ENCODE measurements around the gene SLIT3. TPM values are rescaled to one million over a fixed set of nuclear protein-coding genes. Genes with fewer than 3 reads are reported as not detected.

Gene SLIT3
- total and polyA plus RNA-seq, 9 of the 15 experiments (the other 6 are each of a cell fraction or from before 2014, with no cell fraction given), result 0.01 to 0.04 TPM; not detected in 7

DNA sequence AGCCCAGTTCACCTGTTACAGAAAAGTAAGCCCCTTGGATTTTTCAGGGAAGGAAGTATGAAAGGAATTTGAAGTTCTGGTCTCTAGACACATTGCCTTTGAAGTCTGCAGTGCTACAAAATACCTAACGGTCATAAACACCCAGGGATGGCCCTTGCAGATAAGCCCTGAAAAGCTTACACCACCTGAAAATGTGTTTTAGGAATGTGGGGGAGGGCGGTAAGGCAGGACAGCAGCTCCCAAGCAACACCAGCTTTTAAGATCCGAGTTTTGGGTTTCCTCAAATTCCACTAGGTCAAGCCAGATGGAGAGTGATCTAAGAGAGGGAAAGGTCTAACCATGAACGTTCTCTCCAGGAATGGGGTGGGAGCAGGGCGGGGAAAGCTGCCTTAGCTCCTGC lies 607.6 kb downstream of the SLIT3 start:
- no peaks in the 10 kb centered on the region for H3K36me3 ChIP-seq (ENCODE audit: control insufficient read depth, insufficient read depth, low read length)
- in situ Hi-C loops (cut with MboI), result loop anchor here (10.0 kb wide), 1 partner anchor 602 kb away; no protein-coding TSS in a partner anchor
- TF ChIP-seq, protein P1, sequence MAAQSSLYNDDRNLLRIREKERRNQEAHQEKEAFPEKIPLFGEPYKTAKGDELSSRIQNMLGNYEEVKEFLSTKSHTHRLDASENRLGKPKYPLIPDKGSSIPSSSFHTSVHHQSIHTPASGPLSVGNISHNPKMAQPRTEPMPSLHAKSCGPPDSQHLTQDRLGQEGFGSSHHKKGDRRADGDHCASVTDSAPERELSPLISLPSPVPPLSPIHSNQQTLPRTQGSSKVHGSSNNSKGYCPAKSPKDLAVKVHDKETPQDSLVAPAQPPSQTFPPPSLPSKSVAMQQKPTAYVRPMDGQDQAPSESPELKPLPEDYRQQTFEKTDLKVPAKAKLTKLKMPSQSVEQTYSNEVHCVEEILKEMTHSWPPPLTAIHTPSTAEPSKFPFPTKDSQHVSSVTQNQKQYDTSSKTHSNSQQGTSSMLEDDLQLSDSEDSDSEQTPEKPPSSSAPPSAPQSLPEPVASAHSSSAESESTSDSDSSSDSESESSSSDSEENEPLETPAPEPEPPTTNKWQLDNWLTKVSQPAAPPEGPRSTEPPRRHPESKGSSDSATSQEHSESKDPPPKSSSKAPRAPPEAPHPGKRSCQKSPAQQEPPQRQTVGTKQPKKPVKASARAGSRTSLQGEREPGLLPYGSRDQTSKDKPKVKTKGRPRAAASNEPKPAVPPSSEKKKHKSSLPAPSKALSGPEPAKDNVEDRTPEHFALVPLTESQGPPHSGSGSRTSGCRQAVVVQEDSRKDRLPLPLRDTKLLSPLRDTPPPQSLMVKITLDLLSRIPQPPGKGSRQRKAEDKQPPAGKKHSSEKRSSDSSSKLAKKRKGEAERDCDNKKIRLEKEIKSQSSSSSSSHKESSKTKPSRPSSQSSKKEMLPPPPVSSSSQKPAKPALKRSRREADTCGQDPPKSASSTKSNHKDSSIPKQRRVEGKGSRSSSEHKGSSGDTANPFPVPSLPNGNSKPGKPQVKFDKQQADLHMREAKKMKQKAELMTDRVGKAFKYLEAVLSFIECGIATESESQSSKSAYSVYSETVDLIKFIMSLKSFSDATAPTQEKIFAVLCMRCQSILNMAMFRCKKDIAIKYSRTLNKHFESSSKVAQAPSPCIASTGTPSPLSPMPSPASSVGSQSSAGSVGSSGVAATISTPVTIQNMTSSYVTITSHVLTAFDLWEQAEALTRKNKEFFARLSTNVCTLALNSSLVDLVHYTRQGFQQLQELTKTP (IDR thresholded peaks at IDR 0.05; ENCODE audit: low read depth in 1 of 2, partially characterized antibody in 2 of 2), result no peak
- peak; percentile 42; the same call in 1 of the 2 replicates for TF ChIP-seq CTBP1 (IDR thresholded peaks at IDR 0.05; ENCODE audit: borderline replicate concordance)
- TF ChIP-seq, protein P2, sequence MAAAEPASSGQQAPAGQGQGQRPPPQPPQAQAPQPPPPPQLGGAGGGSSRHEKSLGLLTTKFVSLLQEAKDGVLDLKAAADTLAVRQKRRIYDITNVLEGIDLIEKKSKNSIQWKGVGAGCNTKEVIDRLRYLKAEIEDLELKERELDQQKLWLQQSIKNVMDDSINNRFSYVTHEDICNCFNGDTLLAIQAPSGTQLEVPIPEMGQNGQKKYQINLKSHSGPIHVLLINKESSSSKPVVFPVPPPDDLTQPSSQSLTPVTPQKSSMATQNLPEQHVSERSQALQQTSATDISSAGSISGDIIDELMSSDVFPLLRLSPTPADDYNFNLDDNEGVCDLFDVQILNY (CRISPR knock-in tag; IDR thresholded peaks at IDR 0.05), result no peak
- no peak for TF ChIP-seq HLTF (IDR thresholded peaks at IDR 0.05)
- TF ChIP-seq, protein P3, sequence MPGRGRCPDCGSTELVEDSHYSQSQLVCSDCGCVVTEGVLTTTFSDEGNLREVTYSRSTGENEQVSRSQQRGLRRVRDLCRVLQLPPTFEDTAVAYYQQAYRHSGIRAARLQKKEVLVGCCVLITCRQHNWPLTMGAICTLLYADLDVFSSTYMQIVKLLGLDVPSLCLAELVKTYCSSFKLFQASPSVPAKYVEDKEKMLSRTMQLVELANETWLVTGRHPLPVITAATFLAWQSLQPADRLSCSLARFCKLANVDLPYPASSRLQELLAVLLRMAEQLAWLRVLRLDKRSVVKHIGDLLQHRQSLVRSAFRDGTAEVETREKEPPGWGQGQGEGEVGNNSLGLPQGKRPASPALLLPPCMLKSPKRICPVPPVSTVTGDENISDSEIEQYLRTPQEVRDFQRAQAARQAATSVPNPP (IDR thresholded peaks at IDR 0.05; ENCODE audit: borderline replicate concordance, insufficient read depth, insufficient read length), result no peak
- no peak for TF ChIP-seq MCM3 (IDR thresholded peaks at IDR 0.05)
- TF ChIP-seq, protein P4, sequence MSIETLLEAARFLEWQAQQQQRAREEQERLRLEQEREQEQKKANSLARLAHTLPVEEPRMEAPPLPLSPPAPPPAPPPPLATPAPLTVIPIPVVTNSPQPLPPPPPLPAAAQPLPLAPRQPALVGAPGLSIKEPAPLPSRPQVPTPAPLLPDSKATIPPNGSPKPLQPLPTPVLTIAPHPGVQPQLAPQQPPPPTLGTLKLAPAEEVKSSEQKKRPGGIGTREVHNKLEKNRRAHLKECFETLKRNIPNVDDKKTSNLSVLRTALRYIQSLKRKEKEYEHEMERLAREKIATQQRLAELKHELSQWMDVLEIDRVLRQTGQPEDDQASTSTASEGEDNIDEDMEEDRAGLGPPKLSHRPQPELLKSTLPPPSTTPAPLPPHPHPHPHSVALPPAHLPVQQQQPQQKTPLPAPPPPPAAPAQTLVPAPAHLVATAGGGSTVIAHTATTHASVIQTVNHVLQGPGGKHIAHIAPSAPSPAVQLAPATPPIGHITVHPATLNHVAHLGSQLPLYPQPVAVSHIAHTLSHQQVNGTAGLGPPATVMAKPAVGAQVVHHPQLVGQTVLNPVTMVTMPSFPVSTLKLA (conservative IDR thresholded peaks at IDR 0.05), result no peak
- no peak for TF ChIP-seq ZNF384 (IDR thresholded peaks at IDR 0.05; ENCODE audit: low read depth, low read length)
- TF ChIP-seq ZNF445 (CRISPR knock-in tag; IDR thresholded peaks at IDR 0.05; ENCODE audit: low read depth), result no peak
- peak; percentile 34; the same call in 1 of the 2 replicates for TF ChIP-seq STAT5A (IDR thresholded peaks at IDR 0.05; ENCODE audit: borderline replicate concordance, low read length)

More for the DNA sequence above, 607.6 kb downstream of the SLIT3 start:
- BruUV-seq (replicated peaks), result no TSS peak
- H3K9me1 ChIP-seq (ENCODE audit: control insufficient read depth, insufficient read depth, low read length), result no peaks in the 10 kb centered on the region
- ChIA-PET CTCF (ENCODE audit: low intra/inter-chr PET ratio) (no interaction called here), POLR2A (interaction anchor here (0.6 to 1.0 kb wide), 3 partner anchors 11 to 585 kb away, joined by 3 to 4 read pairs (median 3); no protein-coding TSS in a partner anchor)
- ATAC-seq, result peak; percentile 84
- H3K4me1 ChIP-seq (replicated peaks in 1 of 2; ENCODE audit: control insufficient read depth in 2 of 2, insufficient read depth in 2 of 2, low read length in 2 of 2), result peaks cover 6 to 11% of the 10 kb centered on the region in 2 experiments; a peak in 4 of 5 replicates
- peak; percentile 56 to 61 (median 60) for DNase-seq (ENCODE audit: extremely low read depth in 1 of 4, low spot score in 3 of 4)
- H3K4me3 ChIP-seq, result no peak overlapping the region
- H3K79me2 ChIP-seq (ENCODE audit: control insufficient read depth, insufficient read depth, low read length), result no peaks in the 10 kb centered on the region
- peaks cover 4 to 11% of the 10 kb centered on the region in 2 experiments; a peak in 4 of 5 replicates for H3K27me3 ChIP-seq (ENCODE audit: control insufficient read depth in 2 of 2, insufficient read depth in 2 of 2, low read length in 2 of 2)
- 0% methylated on average over 4 of the region's 5 CpGs for WGBS (ENCODE audit: insufficient coverage, low coverage, missing lambda C conversion rate)
- H3K9me3 ChIP-seq (replicated peaks; ENCODE audit: control insufficient read depth, insufficient read depth, low read depth, low read length), result no peaks in the 10 kb centered on the region
- intact Hi-C loops (cut with micrococcal nuclease), result no loop called here
- no peaks in the 10 kb centered on the region for H4K20me1 ChIP-seq (replicated peaks; ENCODE audit: control insufficient read depth, insufficient read depth, low read length)
- peak overlapping the region; percentile 54 for H3K4me2 ChIP-seq (ENCODE audit: insufficient read depth, low read length)
- peak; percentile 90 for FAIRE-seq
- no peak overlapping the region for H3K9ac ChIP-seq (ENCODE audit: insufficient read depth in 1 of 2, low read depth in 2 of 2, low read length in 2 of 2)
- no peak overlapping the region; the same call in 2 of the 3 replicates for H3K27ac ChIP-seq (ENCODE audit: extremely low read depth, low read depth, low read length)
- H2AFZ ChIP-seq (ENCODE audit: low read depth, low read length), result peak overlapping the region; percentile 46; the same call in 1 of the 2 replicates
